Suprapubic skin (tissue), 4 donors: ENCODE results near the gene CBR3. TPM values are rescaled to one million over a fixed set of nuclear protein-coding genes. Genes with fewer than 3 reads are reported as not detected.

ENCODE experiments used
- DNase-seq, 2 donors: peaks; one replicate each; pipeline ENCODE4 v3.0.0-alpha.2; 2019; ENCODE audit warnings: low spot score in 2 of 2
- H3K27ac ChIP-seq: fragments of 200-600 bp; sonication (generic); one replicate; pipeline ENCODE4 v1.5.1; 2019
- H3K27me3 ChIP-seq: fragments of 200-600 bp; sonication (generic); one replicate; pipeline ENCODE4 v1.5.1; 2019
- H3K36me3 ChIP-seq: fragments of 200-600 bp; sonication (generic); one replicate; pipeline ENCODE4 v1.5.1; 2019
- H3K4me1 ChIP-seq: fragments of 200-600 bp; sonication (generic); one replicate; pipeline ENCODE4 v1.5.1; 2019
- H3K4me3 ChIP-seq: fragments of 200-600 bp; sonication (generic); one replicate; pipeline ENCODE4 v1.5.1; 2019; ENCODE audit warnings: mild to moderate bottlenecking
- H3K9me3 ChIP-seq: fragments of 200-600 bp; sonication (generic); one replicate; pipeline ENCODE4 v1.5.1; 2019
- EP300 ChIP-seq: sonication (generic); formaldehyde crosslinking; IDR thresholded peaks from one replicate; pipeline ENCODE4 v1.6.1; 2017; ENCODE audit warnings: antibody characterized with exemption
- POLR2A ChIP-seq, 2 donors: fragments of 450-650 bp; IDR thresholded peaks; one replicate each; pipeline ENCODE4 v1.6.1; 2017; ENCODE audit warnings: antibody characterized with exemption in 2 of 2, mild to moderate bottlenecking in 2 of 2, moderate library complexity in 2 of 2
- POLR2AphosphoS5 ChIP-seq, 3 donors: sonication (generic); formaldehyde crosslinking; IDR thresholded peaks; one replicate each; pipeline ENCODE4 v1.6.1; 2017; ENCODE audit warnings: antibody characterized with exemption in 3 of 3
- WGBS: methylation state at CpG from one replicate; pipeline ENCODE4 v1.1.5; 2018; 5-methylcytosine and 5-hydroxymethylcytosine counted together
- total RNA-seq, 4 donors: library from RNA; depleted of rRNA; stranded (reverse); fragments of >200 nt; gene quantifications; one replicate each; pipeline ENCODE4 v1.1.0, GENCODE V29; 2016
- TF ChIP-seq, protein P1 (sequence below), 2 donors: fragments of 200-600 bp in 1 of 2; fragments of 450-650 bp in 1 of 2; sonication (generic) in 1 of 2; IDR thresholded peaks; one replicate each; pipeline ENCODE4 v1.5.1; 2016 to 2019; ENCODE audit warnings: antibody characterized with exemption in 2 of 2, mild to moderate bottlenecking in 1 of 2, moderate library complexity in 1 of 2

CBR3 gene
- total RNA-seq, 4 donors from 2014 or later = 24.9 to 45.2 (median 32.0) TPM

DNA sequence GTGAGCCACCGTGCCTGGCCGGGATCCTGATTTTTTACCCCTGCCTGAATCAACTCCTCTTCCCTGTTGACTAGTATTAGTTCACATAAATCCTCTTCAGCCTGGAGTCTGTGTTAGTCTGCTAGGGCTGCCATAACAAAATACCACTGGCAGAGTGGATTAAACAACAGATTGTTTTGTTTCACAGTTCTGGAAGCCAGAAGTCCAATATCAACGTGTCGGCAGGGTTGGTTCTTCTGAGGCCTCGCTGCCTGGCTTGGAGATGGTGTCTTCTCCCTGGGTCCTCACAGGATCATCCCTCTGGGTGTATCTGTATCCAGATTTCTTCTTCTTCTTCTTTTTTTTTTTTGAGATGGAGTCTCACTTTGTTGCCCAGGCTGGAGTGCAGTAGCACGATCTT is 39.9 kb downstream of the CBR3 start:
- Histone ChIP-seq H3K4me1 (peaks cover 8% of the 10 kb centered on the region), H3K36me3 (peaks cover 8% of the 10 kb centered on the region), H3K27ac (no peak overlapping the region), H3K9me3 (no peaks in the 10 kb centered on the region), H3K27me3 (no peaks in the 10 kb centered on the region), H3K4me3 (no peak overlapping the region)
- TF ChIP-seq, protein P1, sequence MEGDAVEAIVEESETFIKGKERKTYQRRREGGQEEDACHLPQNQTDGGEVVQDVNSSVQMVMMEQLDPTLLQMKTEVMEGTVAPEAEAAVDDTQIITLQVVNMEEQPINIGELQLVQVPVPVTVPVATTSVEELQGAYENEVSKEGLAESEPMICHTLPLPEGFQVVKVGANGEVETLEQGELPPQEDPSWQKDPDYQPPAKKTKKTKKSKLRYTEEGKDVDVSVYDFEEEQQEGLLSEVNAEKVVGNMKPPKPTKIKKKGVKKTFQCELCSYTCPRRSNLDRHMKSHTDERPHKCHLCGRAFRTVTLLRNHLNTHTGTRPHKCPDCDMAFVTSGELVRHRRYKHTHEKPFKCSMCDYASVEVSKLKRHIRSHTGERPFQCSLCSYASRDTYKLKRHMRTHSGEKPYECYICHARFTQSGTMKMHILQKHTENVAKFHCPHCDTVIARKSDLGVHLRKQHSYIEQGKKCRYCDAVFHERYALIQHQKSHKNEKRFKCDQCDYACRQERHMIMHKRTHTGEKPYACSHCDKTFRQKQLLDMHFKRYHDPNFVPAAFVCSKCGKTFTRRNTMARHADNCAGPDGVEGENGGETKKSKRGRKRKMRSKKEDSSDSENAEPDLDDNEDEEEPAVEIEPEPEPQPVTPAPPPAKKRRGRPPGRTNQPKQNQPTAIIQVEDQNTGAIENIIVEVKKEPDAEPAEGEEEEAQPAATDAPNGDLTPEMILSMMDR (IDR thresholded peaks at IDR 0.05) = no peak
- no peak for TF ChIP-seq POLR2AphosphoS5 (IDR thresholded peaks at IDR 0.05)
- no peak for DNase-seq
- 97% methylated on average over 6 of the region's 6 CpGs for WGBS

DNA sequence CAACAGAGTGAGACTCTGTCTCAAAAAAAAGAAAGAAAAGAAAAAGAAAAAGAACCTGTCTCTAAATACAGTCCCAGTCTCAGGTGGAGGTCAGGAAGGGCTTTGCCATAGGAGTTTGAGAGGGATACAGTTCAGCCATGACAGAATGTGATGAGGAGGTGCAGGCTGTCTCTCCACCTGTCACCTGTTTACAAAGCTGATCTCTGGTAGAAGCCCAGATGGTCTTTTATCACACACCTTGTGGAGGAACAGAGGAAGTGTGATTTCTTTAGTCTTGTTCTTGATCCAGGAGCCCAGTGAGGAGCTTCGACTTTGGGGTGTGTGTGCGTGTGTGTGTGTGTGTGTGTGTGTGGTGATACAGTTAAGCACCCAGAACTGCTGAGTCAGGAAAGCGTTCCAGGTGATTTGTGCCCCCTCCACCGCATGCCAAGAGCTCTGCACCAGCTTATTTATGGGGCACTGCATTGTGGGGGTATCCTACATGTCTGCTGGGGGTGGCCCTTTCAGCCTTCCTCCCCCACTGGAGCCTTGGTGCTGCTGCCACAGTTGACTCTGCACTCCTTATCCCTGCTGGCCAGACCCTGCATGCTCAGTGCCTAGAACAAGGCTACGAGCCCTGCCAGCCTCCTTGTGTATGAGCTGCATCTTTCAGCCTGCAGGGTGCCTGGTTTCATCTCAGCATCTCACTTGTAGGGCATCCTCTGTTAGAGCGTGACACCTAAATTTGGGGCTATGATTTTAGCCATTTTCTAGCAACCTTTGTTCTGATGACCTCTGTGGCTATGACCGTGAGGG is 41.1 kb downstream of the CBR3 start:
- H3K9me3 ChIP-seq = no peaks in the 10 kb centered on the region
- H3K27ac ChIP-seq = no peak overlapping the region
- 67% methylated on average over 3 of the region's 7 CpGs for WGBS
- H3K4me3 ChIP-seq = no peak overlapping the region
- H3K36me3 ChIP-seq = peaks cover 3% of the 10 kb centered on the region
- H3K4me1 ChIP-seq = peaks cover 8% of the 10 kb centered on the region
- TF ChIP-seq POLR2A (IDR thresholded peaks at IDR 0.05) = no peak
- no peak for TF ChIP-seq EP300
- TF ChIP-seq, protein P1 (IDR thresholded peaks at IDR 0.05) = no peak
- no peak for TF ChIP-seq POLR2AphosphoS5 (IDR thresholded peaks at IDR 0.05)
- no peaks in the 10 kb centered on the region for H3K27me3 ChIP-seq
- DNase-seq = no peak

DNA sequence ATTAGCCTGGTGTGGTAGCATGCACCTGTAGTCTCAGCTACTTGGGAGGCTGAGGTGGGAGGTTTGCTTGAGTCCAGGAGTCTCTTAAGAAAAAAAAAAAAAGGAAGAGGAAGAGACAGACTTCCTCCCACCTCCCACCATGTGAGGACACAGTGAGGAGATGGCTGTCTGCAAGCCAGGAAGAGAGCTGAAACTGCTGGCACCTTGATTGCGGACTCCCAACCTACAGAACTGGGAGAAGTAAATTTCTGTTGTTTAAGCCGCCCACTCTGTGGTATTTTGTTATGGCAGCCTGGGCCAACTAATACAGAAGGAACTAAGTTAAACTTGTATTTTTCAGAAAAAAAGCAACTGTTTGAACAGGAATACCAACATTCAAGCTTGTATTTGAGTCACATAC is 43.5 kb downstream of the CBR3 start:
- Histone ChIP-seq H3K36me3 (no peaks in the 10 kb centered on the region), H3K9me3 (no peaks in the 10 kb centered on the region), H3K4me1 (no peaks in the 10 kb centered on the region), H3K4me3 (no peak overlapping the region), H3K27me3 (no peaks in the 10 kb centered on the region), H3K27ac (no peak overlapping the region)
- TF ChIP-seq POLR2A (IDR thresholded peaks at IDR 0.05) = no peak
- no peak for TF ChIP-seq EP300
- TF ChIP-seq, protein P1 (IDR thresholded peaks at IDR 0.05) = no peak
- no peak for TF ChIP-seq POLR2AphosphoS5 (IDR thresholded peaks at IDR 0.05)
- DNase-seq = no peak
- WGBS = 100% methylated on average over 2 of the region's 2 CpGs

DNA sequence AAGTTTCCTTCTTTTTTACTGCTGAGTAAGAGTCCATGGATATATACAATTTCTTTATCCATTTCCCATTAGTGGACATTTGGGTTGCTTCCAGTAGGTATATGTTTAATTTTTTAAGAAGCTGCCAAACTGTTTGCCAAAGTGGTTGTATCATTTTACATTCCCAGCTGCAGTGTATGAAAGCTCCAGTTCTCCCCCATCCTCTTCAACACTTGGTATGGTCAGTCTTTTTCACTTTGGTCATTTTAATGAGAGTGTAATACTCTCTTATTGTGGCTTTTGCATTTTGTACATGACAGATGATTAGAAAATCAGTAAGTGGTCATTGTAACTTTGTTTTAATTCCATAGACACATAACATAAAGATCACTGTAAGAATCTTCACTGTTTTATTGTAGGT is 44.3 kb downstream of the CBR3 start:
- Histone ChIP-seq H3K4me3 (no peak overlapping the region), H3K27ac (no peak overlapping the region), H3K9me3 (no peaks in the 10 kb centered on the region), H3K27me3 (no peaks in the 10 kb centered on the region), H3K4me1 (no peaks in the 10 kb centered on the region), H3K36me3 (no peaks in the 10 kb centered on the region)
- TF ChIP-seq, protein P1 (IDR thresholded peaks at IDR 0.05) = no peak
- no peak for DNase-seq

DNA sequence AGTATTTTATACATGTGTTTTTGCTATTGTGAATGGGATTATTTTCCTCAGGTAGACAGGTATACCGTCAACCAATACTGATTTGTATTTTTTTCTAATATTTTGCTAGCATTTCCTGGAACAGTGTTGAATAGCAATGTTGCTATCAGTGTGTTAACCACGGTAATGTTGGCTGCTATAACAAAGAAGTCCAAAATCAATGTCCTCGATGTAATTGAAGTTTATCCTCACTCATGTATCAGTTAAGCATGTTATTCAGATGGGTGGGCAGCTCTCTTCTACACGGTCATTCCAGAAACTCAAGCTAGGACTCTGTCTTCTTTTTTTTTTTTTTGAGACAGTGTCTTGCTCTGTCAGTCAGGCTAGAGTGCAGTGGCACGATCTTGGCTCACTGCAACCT is 46.1 kb downstream of the CBR3 start:
- no peaks in the 10 kb centered on the region for H3K36me3 ChIP-seq
- H3K27me3 ChIP-seq = no peaks in the 10 kb centered on the region
- H3K4me3 ChIP-seq = no peak overlapping the region
- 94% methylated on average over 5 of the region's 5 CpGs for WGBS
- DNase-seq = no peak
- no peak overlapping the region for H3K27ac ChIP-seq
- TF ChIP-seq, protein P1 (IDR thresholded peaks at IDR 0.05) = no peak
- TF ChIP-seq POLR2A (IDR thresholded peaks at IDR 0.05) (no peak), EP300 (no peak), POLR2AphosphoS5 (IDR thresholded peaks at IDR 0.05) (no peak)
- no peaks in the 10 kb centered on the region for H3K4me1 ChIP-seq
- H3K9me3 ChIP-seq = no peaks in the 10 kb centered on the region
